ENCODE data around the gene SNX32.

DNA sequence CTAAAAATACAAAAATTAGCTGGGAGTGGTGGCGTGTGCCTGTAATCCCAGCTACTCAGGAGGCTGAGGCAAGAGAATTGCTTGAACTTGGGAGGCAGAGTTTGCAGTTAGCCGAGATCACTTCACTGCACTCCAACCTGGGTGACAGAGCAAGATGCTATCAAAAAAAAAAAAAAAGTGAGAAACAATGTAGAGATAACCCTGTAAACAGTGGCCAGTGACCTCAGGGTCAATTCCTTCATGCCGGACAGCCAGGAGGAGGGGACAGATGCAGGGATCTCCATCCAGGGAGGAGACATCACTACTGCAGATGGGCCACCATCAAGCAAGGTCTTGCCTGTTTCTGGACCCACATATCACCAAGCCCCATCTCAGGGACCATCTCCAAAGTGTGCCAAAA is 14.0 kb downstream of the SNX32 start:
- TF ChIP-seq GATA2 (IDR thresholded peaks at IDR 0.05; ENCODE audit: low read depth, low read length) (no peak), GATA3 (IDR thresholded peaks at IDR 0.05; ENCODE audit: low read depth, low read length) (no peak)
